HepG2 (cell line): ENCODE results near the gene PPP4C. TPM values are rescaled to one million over a fixed set of nuclear protein-coding genes. Genes with fewer than 3 reads are reported as not detected.

ENCODE experiments used
- CENPX ChIP-seq: sonication (generic); formaldehyde crosslinking; IDR thresholded peaks from 2 replicates; pipeline ENCODE4 v1.9.0; 2021; ENCODE audit warnings: mild to moderate bottlenecking, missing genetic modification reagents, moderate library complexity
- ETS1 ChIP-seq: sonication (generic); formaldehyde crosslinking; IDR thresholded peaks from 2 replicates; pipeline ENCODE4 v1.4.0; 2020; ENCODE audit warnings: missing genetic modification reagents
- FOXC1 ChIP-seq: sonication (generic); formaldehyde crosslinking; IDR thresholded peaks from 2 replicates; pipeline ENCODE4 v1.8.0; 2022; ENCODE audit warnings: mild to moderate bottlenecking, missing genetic modification reagents, borderline replicate concordance
- GMEB2 ChIP-seq: IDR thresholded peaks from 2 replicates; pipeline ENCODE4 v1.6.1; 2016; ENCODE audit warnings: missing biosample characterization, missing genetic modification reagents, low read depth
- HNF4G ChIP-seq, 2 experiments: sonication (generic) in 1 of 2; formaldehyde crosslinking in 1 of 2; IDR thresholded peaks; 2 replicates each; pipeline versions ENCODE4 v1.4.0 to v1.6.1; 2011 to 2020; ENCODE audit warnings: borderline replicate concordance in 2 of 2, low read depth in 2 of 2, mild to moderate bottlenecking in 2 of 2, low read length in 1 of 2, missing genetic modification reagents in 1 of 2, moderate library complexity in 1 of 2
- KDM5B ChIP-seq: sonication (generic); formaldehyde crosslinking; IDR thresholded peaks from 2 replicates; pipeline ENCODE4 v1.4.0; 2020; ENCODE audit warnings: missing genetic modification reagents, mild to moderate bottlenecking, borderline replicate concordance
- MIXL1 ChIP-seq: IDR thresholded peaks from 2 replicates; pipeline ENCODE4 v1.6.1; 2016
- NFRKB ChIP-seq: fragments of 450-650 bp; IDR thresholded peaks from 2 replicates; pipeline ENCODE4 v1.6.1; 2017
- PCBP1 ChIP-seq: fragments of 200-400 bp; formaldehyde crosslinking; IDR thresholded peaks from 2 replicates; pipeline ENCODE4 v1.6.1; 2017; ENCODE audit warnings: mild to moderate bottlenecking, low read depth, low read length, borderline replicate concordance
- PITX1 ChIP-seq: sonication (generic); formaldehyde crosslinking; IDR thresholded peaks from 2 replicates; pipeline ENCODE4 v1.5.1; 2020; ENCODE audit warnings: mild to moderate bottlenecking, missing genetic modification reagents
- SMAD9 ChIP-seq: sonication (generic); formaldehyde crosslinking; IDR thresholded peaks from 2 replicates; pipeline ENCODE4 v1.5.1; 2020; ENCODE audit warnings: mild to moderate bottlenecking, missing genetic modification reagents
- STAT6 ChIP-seq: sonication (generic); formaldehyde crosslinking; IDR thresholded peaks from 2 replicates; pipeline ENCODE4 v1.4.0; 2020; ENCODE audit warnings: missing genetic modification reagents, mild to moderate bottlenecking, borderline replicate concordance
- ZFP1 ChIP-seq: IDR thresholded peaks from 2 replicates; pipeline ENCODE4 v1.6.1; 2016
- ZNF275 ChIP-seq: sonication (generic); formaldehyde crosslinking; IDR thresholded peaks from 2 replicates; pipeline ENCODE4 v1.8.0; 2022; ENCODE audit warnings: missing genetic modification reagents, mild to moderate bottlenecking, inconsistent platforms, borderline replicate concordance
- ZNF280D ChIP-seq: sonication (generic); formaldehyde crosslinking; IDR thresholded peaks from 2 replicates; pipeline ENCODE4 v1.5.1; 2020; ENCODE audit warnings: mild to moderate bottlenecking, missing genetic modification reagents
- polyA plus RNA-seq, 8 experiments: library from polyadenylated mRNA; depleted of rRNA in 3 of 8; stranded (reverse) in 7 of 8; unstranded in 1 of 8; fragments of >200 nt; fragmentation: Illumina TruSeq in 4 of 8; extraction: Trizol in 4 of 8; gene quantifications; 2 replicates each; pipeline versions ENCODE4 v1.2.1 to v1.2.3, GENCODE V29; 2011 to 2016; ENCODE audit warnings: low read depth in 4 of 8, missing spikeins in 1 of 8, mixed read lengths in 1 of 8; ENCODE audit not compliant: insufficient read depth in 1 of 8
- total RNA-seq, 5 experiments: library from RNA; depleted of rRNA; stranded (reverse); fragments of >200 nt; fragmentation: Illumina TruSeq; extraction: Trizol; gene quantifications; 2 replicates each; pipeline ENCODE4 v1.2.3, GENCODE V29; 2016; ENCODE audit warnings: low read depth in 1 of 5

The PPP4C gene
- total and polyA plus RNA-seq, 2 of the 13 experiments (the other 11 are each of a cell fraction or from before 2014, with no cell fraction given): 176 to 220 TPM

- TF ChIP-seq GMEB2: no peak
- no peak for TF ChIP-seq ETS1
- TF ChIP-seq MIXL1: no peak
- TF ChIP-seq KDM5B: peak; percentile 78; the same call in 1 of the 2 replicates
- no peak for TF ChIP-seq NFRKB
- TF ChIP-seq ZNF275 (CRISPR knock-in tag): no peak
- no peak for TF ChIP-seq PCBP1
- TF ChIP-seq CENPX: no peak
- TF ChIP-seq FOXC1 (CRISPR knock-in tag): peak; percentile 43; the same call in 1 of the 2 replicates
- no peak for TF ChIP-seq STAT6 (CRISPR knock-in tag)
- TF ChIP-seq ZNF280D: 0 out of 2 replicates have a peak, but pooled peaks have one; percentile 18
- 0 out of 2 replicates have a peak, but pooled peaks have one; percentile 43 for TF ChIP-seq SMAD9 (CRISPR knock-in tag)
- TF ChIP-seq HNF4G (IDR thresholded peaks at IDR 0.05; ENCODE audit: borderline replicate concordance, low read depth, low read length): peak; percentile 40; the same call in 1 of the 2 replicates
- TF ChIP-seq HNF4G (CRISPR knock-in tag; IDR thresholded peaks at IDR 0.05; ENCODE audit: borderline replicate concordance, low read depth): no peak
- TF ChIP-seq PITX1 (CRISPR knock-in tag): no peak
- TF ChIP-seq ZFP1 (CRISPR knock-in tag): no peak; the same call in 1 of the 2 replicates
Measured at GRCh38 chr16:30096105-30096861, 20.5 kb downstream of the PPP4C start, which contains the start of gene YPEL3 (continued).
